SU-DHL-6 (cell line): ENCODE measurements around the gene PRPF6.
"Not testable (repeated sequence)": the region's sequence is repeated elsewhere in the genome, so short reads cannot be mapped to it uniquely, and the experiment has no call there.

ENCODE experiments used
- H2AFZ ChIP-seq: fragments of 200-600 bp; sonication (generic); 2 replicates; pipeline ENCODE4 v1.6.1; 2014; ENCODE audit warnings: low read depth, mild to moderate bottlenecking, moderate library complexity, mixed read lengths, antibody characterized with exemption, low read length; ENCODE audit not compliant: severe bottlenecking
- H3F3A ChIP-seq: fragments of 200-600 bp; shearing (Covaris generic); 2 replicates; pipeline ENCODE4 v1.6.0; 2016; ENCODE audit warnings: antibody characterized with exemption, mild to moderate bottlenecking; ENCODE audit not compliant: insufficient read depth
- H3K27ac ChIP-seq: fragments of 200-600 bp; sonication (generic); 2 replicates; pipeline ENCODE4 v1.5.1; 2016; ENCODE audit warnings: low read depth, mild to moderate bottlenecking, low read length, moderate library complexity, mixed read lengths
- H3K27me3 ChIP-seq: fragments of 200-600 bp; sonication (generic), shearing (Covaris generic); 2 replicates; pipeline ENCODE4 v1.6.0; 2014; ENCODE audit warnings: mild to moderate bottlenecking, low read length
- H3K36me3 ChIP-seq: fragments of 200-600 bp; sonication (generic); 2 replicates; pipeline ENCODE4 v1.6.1; 2014; ENCODE audit warnings: mild to moderate bottlenecking, low read length, mixed read lengths
- H3K4me2 ChIP-seq: fragments of 300-600, 200-600 bp; shearing (Covaris generic), sonication (generic); 2 replicates; pipeline ENCODE4 v1.6.0; 2014; ENCODE audit warnings: low read length, low read depth, mild to moderate bottlenecking; ENCODE audit not compliant: poor library complexity, severe bottlenecking
- H3K4me3 ChIP-seq: fragments of 200-600 bp; sonication (generic); 2 replicates; pipeline ENCODE4 v1.5.1; 2014; ENCODE audit warnings: antibody characterized with exemption, low read length, mild to moderate bottlenecking, mixed read lengths; ENCODE audit not compliant: insufficient read depth, poor library complexity, severe bottlenecking
- H3K79me2 ChIP-seq: fragments of 200-600 bp; sonication (generic); 2 replicates; pipeline ENCODE4 v1.6.1; 2014; ENCODE audit warnings: mild to moderate bottlenecking, low read length, moderate library complexity; ENCODE audit not compliant: insufficient read depth
- H3K9ac ChIP-seq: fragments of 200-600 bp; sonication (generic); 2 replicates; pipeline ENCODE4 v1.7.0; 2014; ENCODE audit warnings: mild to moderate bottlenecking, low read length
- H3K9me2 ChIP-seq: fragments of 200-600 bp; sonication (generic); replicated peaks from 2 replicates; pipeline ENCODE4 v1.6.1; 2014; ENCODE audit warnings: low read length; ENCODE audit not compliant: insufficient read depth
- H3K9me3 ChIP-seq: fragments of 200-600 bp; sonication (generic); 2 replicates; pipeline ENCODE4 v1.6.1; 2014; ENCODE audit warnings: low read length, mixed read lengths; ENCODE audit not compliant: insufficient read depth
- H4K20me1 ChIP-seq: fragments of 200-600 bp; sonication (generic); 2 replicates; pipeline ENCODE4 v1.6.1; 2014; ENCODE audit warnings: low read depth, mild to moderate bottlenecking, antibody characterized with exemption, low read length, moderate library complexity, mixed read lengths
- EZH2phosphoT487 ChIP-seq: fragments of 200-600 bp; sonication (generic), shearing (Covaris generic); conservative IDR thresholded peaks from 2 replicates; pipeline ENCODE4 v1.6.1; 2018; ENCODE audit warnings: mild to moderate bottlenecking, antibody characterized with exemption, low read length, moderate library complexity, mixed read lengths
- TF ChIP-seq, protein P1 (sequence below): fragments of 200-600 bp; sonication (generic); IDR thresholded peaks from one replicate; pipeline ENCODE4 v1.5.1; 2017; ENCODE audit warnings: antibody characterized with exemption, mild to moderate bottlenecking, low read length, moderate library complexity; ENCODE audit not compliant: insufficient read depth, poor library complexity, severe bottlenecking

The PRPF6 gene

DNA sequence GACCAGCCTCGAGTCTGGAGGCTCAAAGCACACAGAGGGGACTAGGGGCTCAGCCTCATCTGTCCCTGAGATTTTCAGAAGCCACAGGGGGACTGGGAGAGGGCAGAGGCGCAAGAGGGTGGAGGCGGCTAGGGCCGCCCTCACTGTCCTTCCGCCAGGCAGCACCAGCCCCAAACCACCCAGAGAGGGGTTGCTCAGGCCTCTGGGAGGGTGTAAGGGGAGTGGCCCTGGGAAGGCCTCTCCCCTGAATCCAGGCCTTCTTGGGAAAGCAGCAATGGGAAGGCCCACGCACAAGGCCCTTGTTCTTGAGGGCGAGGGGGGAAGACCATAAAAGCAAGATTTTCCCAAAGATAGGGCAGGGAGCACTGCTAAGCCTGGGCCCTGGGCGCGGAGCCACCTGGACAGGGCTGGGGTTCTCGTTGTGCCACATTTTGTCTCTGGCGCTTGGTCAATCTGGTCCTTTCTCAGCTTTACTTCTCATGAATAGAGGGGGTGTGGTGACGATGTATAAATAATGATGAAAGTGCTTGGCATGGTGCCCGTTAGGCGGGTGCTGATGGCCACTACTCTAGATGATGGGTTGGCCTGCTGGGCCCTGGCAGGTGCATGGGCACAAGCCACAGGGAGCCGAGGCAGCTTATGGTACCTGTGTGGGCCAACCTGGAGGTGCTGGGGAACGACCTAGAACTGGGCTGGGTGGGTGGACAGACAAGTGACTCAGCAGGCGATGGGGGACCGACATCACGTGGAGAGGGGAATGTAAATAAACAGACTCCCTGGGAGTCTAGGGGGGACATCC lies 6.3 kb upstream of the PRPF6 start:
- Histone ChIP-seq H4K20me1 (no peaks in the 10 kb centered on the region), H3K9me3 (no peaks in the 10 kb centered on the region), H3F3A (peaks cover 8% of the 10 kb centered on the region), H3K36me3 (no peaks in the 10 kb centered on the region), H2AFZ (no peak overlapping the region), H3K27me3 (no peaks in the 10 kb centered on the region), H3K4me3 (no peak overlapping the region), H3K9me2 (no peaks in the 10 kb centered on the region), H3K4me2 (no peak overlapping the region), H3K9ac (no peak overlapping the region), H3K79me2 (no peaks in the 10 kb centered on the region), H3K27ac (no peak overlapping the region)
- no peak for TF ChIP-seq EZH2phosphoT487
- TF ChIP-seq, protein P1, sequence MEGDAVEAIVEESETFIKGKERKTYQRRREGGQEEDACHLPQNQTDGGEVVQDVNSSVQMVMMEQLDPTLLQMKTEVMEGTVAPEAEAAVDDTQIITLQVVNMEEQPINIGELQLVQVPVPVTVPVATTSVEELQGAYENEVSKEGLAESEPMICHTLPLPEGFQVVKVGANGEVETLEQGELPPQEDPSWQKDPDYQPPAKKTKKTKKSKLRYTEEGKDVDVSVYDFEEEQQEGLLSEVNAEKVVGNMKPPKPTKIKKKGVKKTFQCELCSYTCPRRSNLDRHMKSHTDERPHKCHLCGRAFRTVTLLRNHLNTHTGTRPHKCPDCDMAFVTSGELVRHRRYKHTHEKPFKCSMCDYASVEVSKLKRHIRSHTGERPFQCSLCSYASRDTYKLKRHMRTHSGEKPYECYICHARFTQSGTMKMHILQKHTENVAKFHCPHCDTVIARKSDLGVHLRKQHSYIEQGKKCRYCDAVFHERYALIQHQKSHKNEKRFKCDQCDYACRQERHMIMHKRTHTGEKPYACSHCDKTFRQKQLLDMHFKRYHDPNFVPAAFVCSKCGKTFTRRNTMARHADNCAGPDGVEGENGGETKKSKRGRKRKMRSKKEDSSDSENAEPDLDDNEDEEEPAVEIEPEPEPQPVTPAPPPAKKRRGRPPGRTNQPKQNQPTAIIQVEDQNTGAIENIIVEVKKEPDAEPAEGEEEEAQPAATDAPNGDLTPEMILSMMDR: no peak

DNA sequence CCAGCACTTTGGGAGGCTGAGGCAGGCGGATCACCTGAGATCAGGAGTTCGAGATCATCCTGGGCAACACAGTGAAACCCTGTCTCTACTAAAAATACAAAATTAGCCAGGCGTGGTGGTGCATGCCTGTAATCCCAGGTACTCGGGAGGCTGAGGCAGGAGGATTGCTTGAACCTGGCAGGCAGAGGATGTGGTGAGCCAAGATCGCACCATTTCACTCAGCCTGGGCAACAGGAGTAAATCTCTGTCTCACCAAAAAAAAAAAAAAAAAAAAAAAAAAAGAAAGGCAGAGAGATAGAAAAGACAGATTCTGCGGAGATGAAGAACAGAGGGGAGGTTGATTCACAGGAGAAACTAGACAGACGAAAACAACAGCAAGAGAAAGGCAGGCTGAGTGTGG lies 4.4 kb upstream of the PRPF6 start:
- not testable (repeated sequence) for H3K9ac ChIP-seq, H3K79me2 ChIP-seq, H4K20me1 ChIP-seq, H2AFZ ChIP-seq, H3K4me2 ChIP-seq, H3K27ac ChIP-seq, H3K9me2 ChIP-seq, H3K36me3 ChIP-seq, H3K4me3 ChIP-seq, H3K9me3 ChIP-seq, H3K27me3 ChIP-seq
- peaks cover 19% of the 10 kb centered on the region for H3F3A ChIP-seq

DNA sequence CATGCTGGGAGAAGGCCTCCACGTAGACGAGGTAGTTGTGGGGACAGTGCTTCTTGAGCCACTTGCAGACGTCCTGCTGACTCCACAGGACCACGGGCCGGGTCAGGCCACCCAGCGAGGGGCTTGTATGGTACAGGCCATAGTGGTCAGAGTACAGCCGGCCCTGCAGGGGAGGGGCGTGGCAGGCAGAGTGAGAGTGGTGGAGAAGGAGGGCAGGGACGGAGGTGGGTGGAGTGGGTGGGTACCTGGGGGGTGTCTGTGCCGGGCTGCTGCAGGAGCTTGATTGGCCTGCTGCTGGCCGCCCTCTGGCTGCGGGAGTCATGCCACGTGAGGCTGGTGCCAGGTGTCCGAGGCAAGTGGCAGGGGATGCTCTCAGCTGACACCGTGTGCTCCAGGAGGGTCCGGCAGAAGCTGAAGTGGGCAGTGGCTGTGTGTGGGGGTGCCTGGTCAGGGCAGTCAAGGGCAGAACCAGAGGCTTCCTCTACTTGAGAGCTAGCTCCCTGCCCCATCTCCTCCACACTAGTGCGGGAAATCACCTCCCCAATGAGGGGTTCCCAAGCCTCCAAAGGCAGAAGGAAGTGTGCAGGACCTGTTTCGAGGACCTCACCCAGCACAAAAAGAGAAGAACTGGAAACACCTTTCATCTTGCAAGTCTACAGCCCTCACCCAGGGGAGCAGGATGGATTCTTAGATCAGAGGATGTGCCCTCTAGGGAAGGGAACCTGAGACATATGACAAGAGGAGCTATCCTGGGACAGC lies 3.8 kb upstream of the PRPF6 start:
- Histone ChIP-seq H3K4me2 (no peak overlapping the region), H3K4me3 (no peak overlapping the region), H3F3A (peaks cover 19% of the 10 kb centered on the region), H2AFZ (no peak overlapping the region), H3K9me3 (no peaks in the 10 kb centered on the region), H3K9me2 (no peaks in the 10 kb centered on the region), H4K20me1 (no peaks in the 10 kb centered on the region), H3K9ac (no peak overlapping the region), H3K27me3 (no peaks in the 10 kb centered on the region), H3K36me3 (no peaks in the 10 kb centered on the region), H3K79me2 (peaks cover 7% of the 10 kb centered on the region), H3K27ac (no peak overlapping the region)
- TF ChIP-seq, protein P1: no peak
- no peak for TF ChIP-seq EZH2phosphoT487
